ENCODE data around the gene SOCS4.

- TF ChIP-seq CTCF (conservative IDR thresholded peaks at IDR 0.05; ENCODE audit: low read depth, low read length) = no peak; the same call in 1 of the 2 replicates
- no peak for TF ChIP-seq EZH2 (IDR thresholded peaks at IDR 0.05; ENCODE audit: borderline replicate concordance, low read depth, low read length, poor library complexity, severe bottlenecking)
Observed at GRCh38 chr14:54981698-54982097, 45.3 kb upstream of the SOCS4 start.

All from A673 (cell line).